ENCODE data around the gene AUTS2.

AUTS2 gene

GRCh38 chr7:70529914-70530585 lies 931.8 kb downstream of the AUTS2 start:
- no peak for DNase-seq (ENCODE audit: low read depth)
- no peak overlapping the region for H3K4me3 ChIP-seq (ENCODE audit: low read length)
- no peak for TF ChIP-seq CTCF (conservative IDR thresholded peaks at IDR 0.05; ENCODE audit: low read depth, low read length)

DNA sequence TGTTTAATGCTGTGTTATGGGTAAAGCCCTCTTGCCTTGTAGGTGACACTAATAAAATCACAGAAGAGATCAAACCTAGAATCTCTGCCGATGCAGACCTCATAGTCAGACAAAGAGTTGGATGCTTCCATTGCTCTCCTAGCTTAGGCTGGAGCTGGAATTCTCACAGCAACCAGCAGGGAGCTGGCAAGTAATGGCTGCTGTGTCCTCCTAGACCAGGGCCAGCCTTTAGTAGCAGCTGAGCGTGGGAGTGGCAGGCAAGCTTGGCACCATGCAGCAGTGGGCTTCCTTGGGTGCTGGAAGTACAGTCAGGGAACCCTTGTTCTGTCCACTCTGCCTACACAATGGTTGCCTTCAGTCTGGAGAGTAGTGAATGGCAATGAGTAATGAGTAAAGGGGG lies 935.3 kb downstream of the AUTS2 start:
- TF ChIP-seq CTCF (conservative IDR thresholded peaks at IDR 0.05; ENCODE audit: low read depth, low read length), result no peak
- H3K4me3 ChIP-seq (ENCODE audit: low read length), result no peak overlapping the region
- no peak for DNase-seq (ENCODE audit: low read depth)

DNA sequence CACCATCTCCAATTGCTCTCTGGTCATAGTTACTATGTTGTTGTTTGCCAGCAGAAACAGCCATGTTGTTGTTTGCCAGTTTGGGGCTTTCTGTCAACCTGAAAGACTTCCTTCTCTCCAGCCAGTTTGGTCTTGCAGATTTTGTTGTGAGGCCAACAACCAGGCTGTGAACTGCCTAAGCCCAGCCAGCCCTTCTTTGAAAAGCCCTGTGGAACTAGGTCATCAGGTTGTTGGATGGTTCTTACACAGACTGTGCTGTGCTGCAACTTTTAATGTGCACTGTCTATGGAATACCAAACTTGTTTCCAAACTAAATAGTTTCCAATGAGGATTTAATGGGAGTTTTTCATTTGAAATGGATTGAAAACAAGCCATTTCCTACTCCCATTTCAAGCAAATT lies 940.9 kb downstream of the AUTS2 start:
- no peak for TF ChIP-seq CTCF (conservative IDR thresholded peaks at IDR 0.05; ENCODE audit: low read depth, low read length)
- no peak for DNase-seq (ENCODE audit: low read depth)
- no peak overlapping the region for H3K4me3 ChIP-seq (ENCODE audit: low read length)

- DNase-seq (ENCODE audit: low read depth), result no peak
- no peak overlapping the region for H3K4me3 ChIP-seq (ENCODE audit: low read length)
- TF ChIP-seq CTCF (conservative IDR thresholded peaks at IDR 0.05; ENCODE audit: low read depth, low read length), result no peak
These were observed 941.3 kb downstream of the AUTS2 start for GRCh38 chr7:70539617-70540016.

DNA sequence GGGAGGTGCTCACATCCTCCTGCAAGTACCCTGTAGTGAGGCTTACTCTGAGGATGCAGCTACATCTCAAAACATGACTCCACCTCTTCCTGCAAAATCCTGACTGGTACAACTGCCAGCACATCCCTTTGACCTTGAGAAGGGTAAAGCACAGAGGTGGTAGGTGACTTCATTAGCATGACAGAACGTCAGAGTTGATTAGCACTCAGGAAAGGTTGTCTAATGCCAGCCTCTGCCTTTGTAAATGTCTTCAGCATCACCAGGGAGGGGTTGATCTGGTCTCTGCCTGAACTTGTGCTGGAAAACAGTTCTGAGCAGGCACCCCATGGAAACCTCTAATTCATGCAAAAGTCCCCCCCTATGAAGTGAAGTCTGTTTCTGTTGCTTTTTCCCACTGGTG lies 942.4 kb downstream of the AUTS2 start:
- no peak for DNase-seq (ENCODE audit: low read depth)
- H3K4me3 ChIP-seq (ENCODE audit: low read length), result no peak overlapping the region
- TF ChIP-seq CTCF (conservative IDR thresholded peaks at IDR 0.05; ENCODE audit: low read depth, low read length), result no peak

GRCh38 chr7:70542750-70543376 lies 944.6 kb downstream of the AUTS2 start:
- TF ChIP-seq CTCF (conservative IDR thresholded peaks at IDR 0.05; ENCODE audit: low read depth, low read length), result no peak
- H3K4me3 ChIP-seq (ENCODE audit: low read length), result no peak overlapping the region
- DNase-seq (ENCODE audit: low read depth), result no peak

DNA sequence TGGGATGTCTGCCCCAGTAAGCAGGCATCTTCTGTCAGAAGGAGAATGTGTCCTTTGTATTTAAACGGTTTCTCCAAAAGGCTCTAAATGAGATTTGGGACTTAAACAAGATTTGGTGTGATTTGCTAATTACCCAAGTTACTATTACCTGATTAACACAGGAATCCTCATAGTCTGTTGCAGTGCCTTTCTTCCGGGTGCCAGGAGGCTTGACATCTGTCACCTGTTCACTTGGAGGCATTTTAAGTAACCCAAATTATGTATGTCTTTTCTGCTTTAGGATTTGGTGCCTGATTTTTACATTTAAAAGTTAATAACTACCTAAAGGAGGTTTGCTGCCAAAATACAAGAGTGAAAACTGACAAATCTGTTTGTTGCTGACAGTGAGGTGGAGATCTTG lies 945.7 kb downstream of the AUTS2 start:
- no peak for TF ChIP-seq CTCF (conservative IDR thresholded peaks at IDR 0.05; ENCODE audit: low read depth, low read length)
- H3K4me3 ChIP-seq (ENCODE audit: low read length), result no peak overlapping the region
- DNase-seq (ENCODE audit: low read depth), result no peak
